Hematopoietic multipotent progenitor cell treated with erythropoietin and hydrocortisone succinate and interleukin-3 and kit ligand, for 6 days (in vitro differentiated cells): ENCODE results near the gene PLAGL1.
"Not testable (repeated sequence)": the region's sequence is repeated elsewhere in the genome, so short reads cannot be mapped to it uniquely, and the experiment has no call there.

Source experiments
- DNase-seq: peaks from one replicate; pipeline ENCODE4 v3.0.0-alpha.2; 2015

Gene PLAGL1

DNA sequence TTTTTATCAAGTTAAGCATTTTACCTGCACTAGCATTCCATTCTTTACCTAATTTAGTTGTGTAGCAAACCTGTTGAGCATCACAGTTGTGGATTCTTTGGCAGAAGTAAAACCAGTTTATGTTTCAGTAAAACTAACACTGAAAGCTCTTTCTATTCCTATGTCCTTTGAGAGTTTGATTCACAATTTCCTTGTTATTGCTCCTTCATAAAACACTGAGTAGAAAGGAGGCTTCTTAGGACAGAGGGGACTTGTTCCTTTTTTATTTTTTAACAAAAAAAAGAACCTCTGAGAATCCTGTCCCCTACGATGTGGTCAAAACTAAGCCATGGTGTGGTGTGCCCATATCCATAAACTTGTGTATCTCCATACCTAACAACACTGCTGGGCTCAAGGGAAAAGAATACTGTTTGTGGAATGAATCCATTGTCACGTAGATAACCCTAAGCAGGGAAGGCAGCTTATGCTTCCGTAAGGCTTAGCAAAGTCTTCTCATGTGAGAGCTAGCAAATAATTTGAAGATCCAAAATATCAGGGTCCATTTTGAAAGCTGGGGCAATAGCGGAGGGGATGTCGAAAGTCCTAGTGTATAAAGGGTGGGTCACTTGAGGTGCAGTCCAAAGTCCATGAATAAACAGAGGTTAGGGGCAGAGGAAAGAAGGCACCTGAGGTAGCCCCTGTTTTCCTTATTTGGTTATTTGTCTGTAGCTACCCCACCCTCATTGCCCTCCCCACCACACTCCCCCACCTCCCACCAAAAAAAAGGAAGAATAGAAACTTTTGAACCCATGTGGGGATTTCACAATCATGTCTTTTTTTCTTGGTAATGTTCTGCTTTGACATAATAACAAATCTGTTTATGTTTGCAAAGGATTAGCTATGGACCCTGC, 71.0 kb downstream of the PLAGL1 start:
- DNase-seq: no peak

- no peak for DNase-seq
Measured at GRCh38 chr6:143936347-143936746, 71.7 kb downstream of the PLAGL1 start.

DNA sequence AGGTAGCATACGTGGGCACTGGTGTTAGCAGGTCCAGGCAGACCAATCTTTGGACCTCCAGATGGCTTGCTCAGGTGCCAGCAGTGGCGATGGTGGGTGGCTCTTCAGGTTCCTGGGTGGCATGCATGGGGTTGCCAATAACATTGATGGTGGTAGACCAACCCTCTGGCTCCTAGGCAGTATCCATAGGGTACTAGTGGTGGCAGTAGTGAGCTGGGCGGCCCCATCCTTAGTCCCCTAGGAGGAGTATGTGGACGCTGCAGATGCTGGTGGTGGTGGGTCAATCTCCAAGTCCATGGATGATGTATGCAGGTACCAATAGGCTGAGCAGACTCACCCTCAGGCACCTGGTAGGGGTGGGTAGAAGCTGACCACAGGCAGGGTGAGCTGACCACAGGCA, 73.2 kb downstream of the PLAGL1 start:
- DNase-seq: no peak

GRCh38 chr6:143934331-143934730, 73.7 kb downstream of the PLAGL1 start:
- DNase-seq: no peak

- DNase-seq: no peak
Measured at GRCh38 chr6:143929975-143930374, 78.1 kb downstream of the PLAGL1 start.

- no peak for DNase-seq
Measured at GRCh38 chr6:143928853-143929252, 79.2 kb downstream of the PLAGL1 start.

DNA sequence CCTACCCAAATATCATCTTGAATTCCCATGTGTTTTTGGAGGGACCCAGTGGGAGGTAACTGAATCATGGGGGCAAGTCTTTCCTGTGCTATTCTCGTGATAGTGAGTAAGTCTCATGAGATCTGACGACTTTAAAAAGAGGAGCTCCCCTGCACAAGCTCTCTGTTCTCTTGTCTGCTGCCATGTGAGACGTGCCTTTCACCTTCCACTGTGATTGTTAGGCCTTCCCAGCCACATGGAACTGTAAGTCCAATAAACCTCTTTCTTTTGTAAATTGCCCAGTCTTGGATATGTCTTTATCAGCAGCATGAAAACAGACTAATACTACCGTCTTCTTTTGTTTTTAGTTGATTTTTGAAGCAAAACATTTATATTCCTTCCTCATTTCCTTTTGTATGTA, 91.0 kb downstream of the PLAGL1 start:
- not testable (repeated sequence) for DNase-seq

- no peak for DNase-seq
Measured at GRCh38 chr6:143912671-143913070, 95.4 kb downstream of the PLAGL1 start.

DNA sequence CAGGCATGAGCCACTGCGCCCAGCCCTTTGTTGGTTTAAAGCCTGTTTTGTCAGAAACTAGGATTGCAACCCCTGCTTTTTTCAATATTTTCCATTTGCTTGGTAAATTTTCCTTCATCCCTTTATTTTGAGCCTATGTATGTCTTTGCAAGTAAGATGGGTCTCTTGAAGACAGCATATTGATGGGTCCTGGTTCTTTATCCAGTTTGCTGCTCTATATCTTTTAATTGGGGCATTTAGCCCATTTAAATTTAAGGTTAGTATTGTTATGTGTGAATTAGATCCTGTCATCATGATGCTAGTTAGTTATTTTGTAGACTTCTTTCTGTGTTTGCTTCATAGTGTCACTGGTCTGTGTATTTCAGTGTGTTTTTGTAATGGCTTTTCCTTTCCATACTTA, 97.0 kb downstream of the PLAGL1 start:
- no peak for DNase-seq

DNA sequence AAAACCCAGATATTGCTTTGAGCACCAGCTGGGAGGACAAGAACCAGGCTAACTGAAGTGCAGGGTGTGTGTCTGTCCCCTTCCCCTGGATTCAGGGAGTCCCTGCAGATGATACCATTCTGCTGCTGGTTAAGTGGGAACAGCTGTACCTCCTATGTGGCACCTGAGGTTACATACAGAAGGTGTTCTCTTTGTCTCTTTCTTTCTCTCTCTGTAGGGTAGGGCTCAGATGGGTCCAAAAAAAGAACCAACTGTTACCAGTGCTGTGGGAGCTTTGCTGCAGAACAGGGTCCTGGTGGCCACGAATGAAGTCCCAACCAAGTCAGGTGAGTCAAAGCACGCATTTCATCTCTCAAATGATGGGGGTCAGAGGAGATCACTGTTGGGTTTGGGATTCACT, 105.2 kb downstream of the PLAGL1 start:
- no peak for DNase-seq

DNA sequence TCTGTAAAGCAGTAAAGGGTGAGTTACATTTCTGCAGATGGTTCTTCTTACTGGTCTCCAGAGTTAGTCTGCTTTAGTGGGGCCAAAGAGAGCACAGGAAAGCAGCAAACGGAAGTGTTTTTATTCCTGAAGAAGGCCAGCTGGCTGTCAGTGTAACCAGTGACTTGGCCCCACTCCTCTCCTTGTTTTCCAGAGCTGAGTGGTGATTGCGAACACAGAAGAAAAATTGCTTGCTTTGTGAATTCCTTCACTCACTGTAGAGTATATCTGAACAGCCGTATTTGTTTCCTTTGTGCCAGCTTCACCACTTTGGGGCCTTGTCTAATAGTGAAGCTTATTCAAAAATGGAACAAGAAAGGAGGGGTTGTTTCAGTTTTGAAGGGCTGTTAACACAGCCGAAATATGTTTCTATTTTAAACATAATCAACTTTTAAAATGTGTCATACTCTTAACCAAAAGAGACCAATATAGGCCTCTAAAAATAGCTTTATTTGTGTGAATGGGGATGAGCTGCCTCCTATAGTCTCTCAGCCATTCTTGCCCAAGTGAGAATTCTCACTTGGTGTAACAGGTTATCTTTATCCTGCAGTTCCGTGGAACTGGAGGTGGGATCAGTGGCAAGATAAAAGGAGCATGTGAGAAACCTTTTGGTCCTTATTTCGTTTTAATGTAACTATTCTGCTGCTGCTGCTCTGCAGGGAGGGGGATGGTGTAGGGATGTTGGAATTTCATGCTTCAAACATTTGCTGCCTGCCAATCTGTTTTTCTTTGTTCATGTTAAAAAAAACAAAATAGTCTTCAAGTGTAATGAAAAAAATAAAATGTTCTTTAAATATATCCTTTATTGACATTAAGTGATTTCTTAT, 105.9 kb downstream of the PLAGL1 start:
- no peak for DNase-seq

DNA sequence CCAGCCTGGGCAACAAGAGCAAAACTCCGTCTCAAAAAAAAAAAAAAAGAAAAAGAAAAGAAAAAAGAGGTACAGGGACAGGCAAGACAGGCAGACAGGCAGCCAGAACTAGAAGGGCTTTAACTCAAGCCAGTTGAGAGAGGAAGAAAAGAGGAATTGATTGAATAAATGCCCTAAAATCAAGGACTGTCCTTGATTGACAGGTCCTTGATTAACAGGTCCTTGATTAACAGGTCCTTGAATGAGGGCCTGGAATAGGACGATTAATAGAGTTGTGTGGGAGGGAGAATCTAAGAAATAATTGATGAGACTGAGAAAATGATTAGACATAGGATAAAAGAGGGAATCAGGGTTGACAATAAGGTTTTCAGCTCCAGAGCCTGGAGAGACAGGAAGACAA, 107.7 kb downstream of the PLAGL1 start:
- no peak for DNase-seq

DNA sequence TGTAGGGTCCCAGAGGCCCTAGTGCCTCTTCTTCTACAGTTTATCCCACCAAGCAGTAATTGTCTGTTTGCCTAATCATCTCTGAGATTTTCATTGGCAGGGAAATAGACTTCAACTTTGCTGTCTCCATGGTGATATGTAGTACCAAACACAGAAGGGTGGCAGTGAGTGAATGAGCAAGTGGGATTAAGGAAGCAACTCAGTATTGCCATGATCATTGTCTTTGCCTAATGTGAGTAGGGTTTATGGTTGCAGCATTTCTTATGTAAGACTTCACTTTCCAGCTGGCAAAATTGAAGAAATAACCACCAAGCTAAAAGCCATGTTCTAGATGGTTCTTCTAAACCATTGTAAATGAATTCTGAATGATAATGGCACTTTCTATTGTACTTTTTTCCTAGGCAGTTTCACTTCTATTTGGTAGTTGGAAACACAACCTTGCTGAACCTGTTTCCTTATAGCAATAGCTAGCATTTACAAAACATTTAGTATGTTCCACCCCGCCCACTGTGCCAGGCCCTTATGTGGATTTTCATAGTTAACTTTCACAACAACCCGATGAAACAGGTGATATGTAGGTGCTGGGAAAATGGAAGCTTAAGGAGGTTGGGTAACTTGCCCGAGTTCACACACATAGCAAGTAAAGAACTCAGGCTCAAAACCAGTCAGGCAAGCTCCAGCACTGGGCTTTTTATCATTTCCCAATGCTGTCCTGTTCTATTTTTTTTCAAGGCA, 111.8 kb downstream of the PLAGL1 start:
- DNase-seq: no peak

- DNase-seq: no peak
Measured at GRCh38 chr6:143894655-143895054, 113.4 kb downstream of the PLAGL1 start.
